GM08714 (cell line): Measurements from ENCODE around the gene RNF8.

Experiments
- H3K4me3 ChIP-seq: fragments of 200-500 bp; sonication (Bioruptor generic); 2 replicates; pipeline ENCODE4 v1.5.1; 2014; ENCODE audit warnings: mild to moderate bottlenecking, low read length, inconsistent platforms
- ZNF274 ChIP-seq: IDR thresholded peaks from 2 replicates; pipeline ENCODE4 v1.6.1; 2012; ENCODE audit warnings: mild to moderate bottlenecking, low read depth, low read length

RNF8 gene

GRCh38 chr6:37365791-37366190, 12.0 kb downstream of the RNF8 start:
- H3K4me3 ChIP-seq: no peak overlapping the region
- TF ChIP-seq ZNF274: no peak

- no peak for TF ChIP-seq ZNF274
- no peak overlapping the region for H3K4me3 ChIP-seq
These were observed 13.1 kb downstream of the RNF8 start for GRCh38 chr6:37366910-37367309.

GRCh38 chr6:37368961-37369320, 15.2 kb downstream of the RNF8 start:
- no peak overlapping the region for H3K4me3 ChIP-seq
- TF ChIP-seq ZNF274: no peak

GRCh38 chr6:37369321-37370201, 15.8 kb downstream of the RNF8 start:
- H3K4me3 ChIP-seq: no peak overlapping the region
- TF ChIP-seq ZNF274: no peak

- TF ChIP-seq ZNF274: no peak
- no peak overlapping the region for H3K4me3 ChIP-seq
These were observed 17.6 kb downstream of the RNF8 start for GRCh38 chr6:37371154-37372083.

- no peak for TF ChIP-seq ZNF274
These were observed 18.3 kb downstream of the RNF8 start for GRCh38 chr6:37372116-37372515.

GRCh38 chr6:37373822-37374471, 20.2 kb downstream of the RNF8 start:
- TF ChIP-seq ZNF274: no peak
- no peak overlapping the region for H3K4me3 ChIP-seq

More at GRCh38 chr6:37372116-37372515, 18.3 kb downstream of the RNF8 start:
- H3K4me3 ChIP-seq: no peak overlapping the region

- TF ChIP-seq ZNF274: no peak
- H3K4me3 ChIP-seq: no peak overlapping the region
These were observed 21.6 kb downstream of the RNF8 start for GRCh38 chr6:37375376-37375775.

GRCh38 chr6:37376078-37376743, 22.4 kb downstream of the RNF8 start:
- no peak for TF ChIP-seq ZNF274
- H3K4me3 ChIP-seq: no peak overlapping the region

GRCh38 chr6:37381579-37381978, 27.8 kb downstream of the RNF8 start:
- no peak for TF ChIP-seq ZNF274
- no peak overlapping the region for H3K4me3 ChIP-seq

GRCh38 chr6:37382994-37383765, 29.4 kb downstream of the RNF8 start:
- no peak overlapping the region for H3K4me3 ChIP-seq
- TF ChIP-seq ZNF274: no peak

GRCh38 chr6:37388578-37388977, 34.8 kb downstream of the RNF8 start:
- H3K4me3 ChIP-seq: no peak overlapping the region
- TF ChIP-seq ZNF274: no peak

GRCh38 chr6:37389857-37390256, 36.1 kb downstream of the RNF8 start:
- H3K4me3 ChIP-seq: no peak overlapping the region
- no peak for TF ChIP-seq ZNF274

GRCh38 chr6:37391120-37391519, 37.3 kb downstream of the RNF8 start:
- no peak overlapping the region for H3K4me3 ChIP-seq
- TF ChIP-seq ZNF274: no peak
